GM10248 (cell line): ENCODE measurements around the gene TRIM68.

Experiments used
- CTCF ChIA-PET: fragments of 300-600 bp; sonication (Branson Sonifier 250); formaldehyde crosslinking; extraction: SDS; loops from one replicate; lab custom pipeline; 2021; ENCODE audit warnings: antibody characterized with exemption; lab: Yijun Ruan, JAX
- POLR2A ChIA-PET: fragments of 350-650 bp; sonication (Branson Sonifier 250); formaldehyde crosslinking; extraction: SDS; loops from one replicate; lab custom pipeline; 2020; ENCODE audit warnings: antibody characterized with exemption; lab: Yijun Ruan, JAX
- DNase-seq: peaks from one replicate; pipeline ENCODE4 v3.0.0; 2012; ENCODE audit errors: extremely low spot score
- CTCF ChIP-seq: IDR thresholded peaks from 2 replicates; pipeline ENCODE4 v1.5.1; 2012; ENCODE audit warnings: mild to moderate bottlenecking, low read depth; ENCODE audit errors: extremely low read depth, missing control alignments, control extremely low read depth

Gene TRIM68, protein sequence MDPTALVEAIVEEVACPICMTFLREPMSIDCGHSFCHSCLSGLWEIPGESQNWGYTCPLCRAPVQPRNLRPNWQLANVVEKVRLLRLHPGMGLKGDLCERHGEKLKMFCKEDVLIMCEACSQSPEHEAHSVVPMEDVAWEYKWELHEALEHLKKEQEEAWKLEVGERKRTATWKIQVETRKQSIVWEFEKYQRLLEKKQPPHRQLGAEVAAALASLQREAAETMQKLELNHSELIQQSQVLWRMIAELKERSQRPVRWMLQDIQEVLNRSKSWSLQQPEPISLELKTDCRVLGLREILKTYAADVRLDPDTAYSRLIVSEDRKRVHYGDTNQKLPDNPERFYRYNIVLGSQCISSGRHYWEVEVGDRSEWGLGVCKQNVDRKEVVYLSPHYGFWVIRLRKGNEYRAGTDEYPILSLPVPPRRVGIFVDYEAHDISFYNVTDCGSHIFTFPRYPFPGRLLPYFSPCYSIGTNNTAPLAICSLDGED

DNA sequence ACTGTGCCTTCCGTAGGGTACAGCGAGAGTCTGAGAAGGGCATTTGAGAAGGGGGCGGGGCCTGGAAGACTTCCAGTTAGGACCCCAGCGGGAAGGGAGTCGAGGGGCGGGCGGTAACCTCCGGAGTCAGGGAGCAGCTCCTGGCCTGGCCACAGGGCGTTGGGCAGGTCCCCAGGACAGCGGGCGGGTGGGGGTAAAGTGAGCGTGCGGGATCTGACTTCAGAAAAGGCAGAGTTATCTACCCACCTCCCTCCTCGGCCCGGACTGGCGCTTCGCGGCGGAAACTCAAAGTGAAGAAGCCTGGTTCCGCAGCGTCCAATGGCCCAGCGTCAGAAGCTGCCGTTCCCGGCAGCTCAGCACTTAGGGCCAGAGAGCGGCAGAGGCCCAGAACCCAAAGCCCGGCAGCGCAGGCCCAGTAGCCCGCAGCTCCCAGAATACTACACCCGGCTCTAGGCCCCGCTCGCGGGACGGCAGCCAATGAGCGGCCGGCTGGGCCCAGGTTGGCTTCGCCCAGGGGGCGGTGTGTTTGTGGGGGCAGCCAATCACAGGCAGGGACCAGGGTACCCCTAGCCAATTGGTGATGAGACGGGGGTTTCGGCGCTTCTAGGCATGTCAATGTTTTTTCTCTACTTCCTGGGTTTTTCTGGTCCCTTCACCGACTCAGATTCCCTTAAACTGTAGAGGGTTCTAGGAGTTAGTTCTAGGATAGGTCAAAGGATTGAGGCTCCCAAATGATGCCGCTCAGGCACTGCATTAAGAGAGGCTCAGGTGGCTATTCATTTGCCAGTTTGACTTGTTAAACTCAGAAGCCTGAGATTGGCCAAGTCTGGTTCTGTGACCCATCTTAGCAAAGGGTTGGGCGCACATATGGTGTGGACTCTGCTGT, at the start of gene TRIM68:
Gene TRIM68 (minus strand): TSS at position 451 of the 886 bp plus-strand sequence. CDS start 2,727 bp downstream, outside the sequence.
- CTCF ChIA-PET, result interaction anchor here (1.3 to 2.8 kb wide), 2 partner anchors 16 to 29 kb away, joined by 4 to 11 read pairs; partner anchors contain the start of gene OR51D1
- POLR2A ChIA-PET, result no interaction called here
- DNase-seq, result peak; percentile 96
- TF ChIP-seq CTCF, result no peak

- no peak for DNase-seq
- ChIA-PET POLR2A (no interaction called here), CTCF (no interaction called here)
- no peak for TF ChIP-seq CTCF
These were observed 46.8 kb upstream of the TRIM68 start for GRCh38 chr11:4654635-4655369.

DNA sequence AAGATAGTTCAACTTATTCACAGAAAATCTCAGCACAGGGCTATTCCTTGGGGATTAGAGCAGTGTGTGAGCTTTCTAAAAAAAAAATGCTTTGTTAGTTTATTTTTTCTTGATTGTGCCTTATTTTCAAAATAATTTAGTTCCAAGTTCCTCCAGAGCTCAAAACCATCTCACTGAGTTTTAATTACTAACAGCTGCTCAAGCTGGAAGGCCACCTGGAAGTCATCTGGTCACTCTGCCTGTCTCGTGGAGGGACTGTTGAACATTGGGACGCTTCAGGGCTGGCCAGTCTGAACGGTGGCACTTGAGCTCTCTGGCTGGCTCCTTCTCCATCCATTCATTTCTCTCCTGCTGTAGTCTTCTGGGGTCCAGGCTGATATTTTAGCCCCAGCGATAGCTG, 39.7 kb upstream of the TRIM68 start:
- no peak for TF ChIP-seq CTCF
- DNase-seq, result no peak
- ChIA-PET CTCF (interaction anchor here (3.3 kb wide), 1 partner anchor 11 kb away, joined by 26 read pairs; the partner anchor contains the start of gene OR51D1), POLR2A (interaction anchor here (0.6 kb wide), 1 partner anchor 93 kb away, joined by 3 read pairs; no protein-coding TSS in a partner anchor)

DNA sequence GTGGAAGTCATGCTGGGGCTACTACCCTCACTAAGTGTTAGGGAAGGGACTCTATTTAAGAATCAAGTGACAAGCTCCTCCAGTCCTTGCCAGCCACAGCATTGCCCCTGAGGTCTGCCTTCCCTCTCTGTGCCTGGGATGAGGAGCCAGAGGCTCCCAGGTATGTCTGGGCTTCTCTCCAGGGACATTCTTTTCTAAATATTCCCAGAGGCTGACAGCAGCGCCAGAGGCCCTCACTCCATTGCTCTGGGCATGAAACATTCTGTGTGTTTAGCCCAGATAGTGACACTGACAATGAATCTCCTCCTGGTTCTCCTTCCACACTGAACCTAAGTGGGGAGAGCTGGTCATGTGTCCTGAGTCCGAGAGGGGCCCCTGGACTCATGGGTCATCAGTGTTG, 37.9 kb upstream of the TRIM68 start:
- no peak for DNase-seq
- no peak for TF ChIP-seq CTCF
- ChIA-PET POLR2A (no interaction called here), CTCF (interaction anchor here (1.2 to 3.3 kb wide), 2 partner anchors 9 to 285 kb away, joined by 3 to 26 read pairs; partner anchors contain the start of gene OR51D1)

DNA sequence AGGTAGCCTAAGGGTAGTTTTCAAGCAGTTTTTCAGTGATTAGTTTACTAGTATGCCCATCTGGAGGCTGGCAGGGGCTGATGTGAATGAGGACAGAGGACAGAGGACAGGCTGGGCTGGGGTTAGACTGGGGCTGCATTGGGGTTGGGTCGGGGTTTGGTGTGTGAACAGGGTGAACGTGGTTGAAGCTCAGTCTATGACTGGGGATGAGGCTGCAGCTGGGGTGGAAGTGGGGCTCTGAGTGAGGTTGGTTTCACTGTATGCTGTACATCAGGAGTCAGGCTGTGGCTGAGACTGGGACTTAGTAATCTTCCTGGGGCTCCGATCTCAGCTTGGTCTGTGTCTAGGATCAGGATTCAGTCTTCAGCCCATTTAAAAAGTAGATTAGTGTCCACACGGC, 36.2 kb upstream of the TRIM68 start:
- CTCF ChIA-PET, result interaction anchor here (0.8 kb wide), 1 partner anchor 18 kb away, joined by 3 read pairs; no protein-coding TSS in a partner anchor
- POLR2A ChIA-PET, result no interaction called here
- no peak for DNase-seq
- TF ChIP-seq CTCF, result no peak
